GM18505 (cell line): Measurements from ENCODE around the gene LCN9.
"Not testable (repeated sequence)": the region's sequence is repeated elsewhere in the genome, so short reads cannot be mapped to it uniquely, and the experiment has no call there.

ENCODE experiments used
- ATAC-seq: cut with Tn5 transposase; IDR thresholded peaks from one replicate; pipeline ENCODE4 v1.9.1; 2021; ENCODE audit not compliant: unreplicated experiment
- POLR2A ChIP-seq: IDR thresholded peaks from 4 replicates; pipeline ENCODE4 v1.6.1; 2011; ENCODE audit warnings: borderline replicate concordance; ENCODE audit not compliant: insufficient read depth, insufficient read length; ENCODE audit errors: extremely low read depth

LCN9 gene

GRCh38 chr9:135622415-135623020 is 40.6 kb upstream of the LCN9 start:
- no peak for TF ChIP-seq POLR2A
- no peak for ATAC-seq

GRCh38 chr9:135624282-135624681 is 38.8 kb upstream of the LCN9 start:
- ATAC-seq, result no peak

GRCh38 chr9:135632841-135633240 is 30.3 kb upstream of the LCN9 start:
- ATAC-seq, result no peak
- no peak for TF ChIP-seq POLR2A

More at GRCh38 chr9:135624282-135624681, 38.8 kb upstream of the LCN9 start:
- TF ChIP-seq POLR2A, result no peak

- ATAC-seq, result not testable (repeated sequence)
Measured at GRCh38 chr9:135636930-135637530, 26.1 kb upstream of the LCN9 start.

GRCh38 chr9:135639196-135639595 is 23.9 kb upstream of the LCN9 start, which contains the start of gene GLT6D1:
TSS of gene GLT6D1 (minus strand) at chr9:135639540. CDS start at chr9:135639187, 353 bp downstream.
- no peak for TF ChIP-seq POLR2A

GRCh38 chr9:135641047-135641446 is 22.1 kb upstream of the LCN9 start:
- TF ChIP-seq POLR2A, result no peak
- ATAC-seq, result no peak

More at GRCh38 chr9:135639196-135639595, 23.9 kb upstream of the LCN9 start, which contains the start of gene GLT6D1:
- ATAC-seq, result no peak

GRCh38 chr9:135641745-135642144 is 21.4 kb upstream of the LCN9 start:
- TF ChIP-seq POLR2A, result no peak
- no peak for ATAC-seq

- TF ChIP-seq POLR2A, result no peak
- ATAC-seq, result no peak
Measured at GRCh38 chr9:135644631-135645218, 18.4 kb upstream of the LCN9 start.

GRCh38 chr9:135647884-135648283 is 15.2 kb upstream of the LCN9 start:
- no peak for ATAC-seq
- no peak for TF ChIP-seq POLR2A

GRCh38 chr9:135648494-135649410 is 14.4 kb upstream of the LCN9 start:
- TF ChIP-seq POLR2A, result no peak
- ATAC-seq, result no peak

- no peak for TF ChIP-seq POLR2A
- no peak for ATAC-seq
Measured at GRCh38 chr9:135649508-135649907, 13.6 kb upstream of the LCN9 start.

- TF ChIP-seq POLR2A, result no peak
- ATAC-seq, result no peak
Measured at GRCh38 chr9:135650408-135650807, 12.7 kb upstream of the LCN9 start.

- TF ChIP-seq POLR2A, result no peak
- no peak for ATAC-seq
Measured at GRCh38 chr9:135655317-135655716, 7.8 kb upstream of the LCN9 start.
